Nephron (organoid): ENCODE results near the gene DGKI.
"Not testable (repeated sequence)": the region's sequence is repeated elsewhere in the genome, so short reads cannot be mapped to it uniquely, and the experiment has no call there.

Experiments
- H3K27ac Mint-ChIP-seq, 3 experiments: 2 replicates each; pipeline ENCODE4 v1.8.0; 2020; ENCODE audit warnings: mixed read lengths in 3 of 3, mild to moderate bottlenecking in 2 of 3, moderate library complexity in 1 of 3
- H3K27me3 Mint-ChIP-seq: 2 replicates; pipeline ENCODE4 v1.8.0; 2021; ENCODE audit warnings: low read depth, mild to moderate bottlenecking, moderate library complexity, mixed read lengths
- H3K36me3 Mint-ChIP-seq: 2 replicates; pipeline ENCODE4 v1.8.0; 2020; ENCODE audit warnings: low read depth, mixed read lengths
- H3K4me1 Mint-ChIP-seq: 2 replicates; pipeline ENCODE4 v1.8.0; 2020; ENCODE audit warnings: mixed read lengths
- H3K4me3 Mint-ChIP-seq, 3 experiments: 2 replicates each; pipeline ENCODE4 v1.8.0; 2020; ENCODE audit warnings: mild to moderate bottlenecking in 3 of 3, mixed read lengths in 3 of 3, moderate library complexity in 2 of 3
- H3K9me3 Mint-ChIP-seq: 2 replicates; pipeline ENCODE4 v1.8.0; 2020; ENCODE audit warnings: mixed read lengths
- TF ChIP-seq, protein P1 (sequence below), 3 experiments: fragments of 200-600 bp; sonication (generic); IDR thresholded peaks; one replicate each; pipeline ENCODE4 v1.5.0; 2021; ENCODE audit warnings: antibody characterized with exemption in 3 of 3; ENCODE audit not compliant: unreplicated experiment in 3 of 3

Gene DGKI

DNA sequence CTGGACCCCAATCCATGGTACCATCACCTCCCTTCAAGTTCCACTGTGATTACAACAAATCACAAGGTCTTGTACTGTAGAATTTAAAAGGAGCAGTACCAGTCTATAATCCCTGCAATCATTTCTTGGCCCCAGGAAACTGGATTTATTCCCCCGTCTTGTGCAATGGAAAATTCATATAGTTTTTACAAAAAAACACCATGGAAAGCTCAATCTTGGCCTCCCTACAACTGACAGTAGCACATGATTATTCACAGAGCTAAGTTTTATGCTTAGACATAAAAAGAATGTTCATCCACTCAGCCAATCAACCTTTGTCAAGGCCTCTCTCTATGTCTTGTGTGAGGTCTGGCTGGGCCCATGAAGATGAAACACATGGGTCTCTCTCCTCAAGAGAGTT lies 10.2 kb downstream of the DGKI start:
- peaks cover 9% of the 10 kb centered on the region for H3K4me1 Mint-ChIP-seq
- peaks cover 4% of the 10 kb centered on the region for H3K36me3 Mint-ChIP-seq
- no peak overlapping the region for H3K4me3 Mint-ChIP-seq
- H3K9me3 Mint-ChIP-seq, result peaks cover 14% of the 10 kb centered on the region
- TF ChIP-seq, protein P1, sequence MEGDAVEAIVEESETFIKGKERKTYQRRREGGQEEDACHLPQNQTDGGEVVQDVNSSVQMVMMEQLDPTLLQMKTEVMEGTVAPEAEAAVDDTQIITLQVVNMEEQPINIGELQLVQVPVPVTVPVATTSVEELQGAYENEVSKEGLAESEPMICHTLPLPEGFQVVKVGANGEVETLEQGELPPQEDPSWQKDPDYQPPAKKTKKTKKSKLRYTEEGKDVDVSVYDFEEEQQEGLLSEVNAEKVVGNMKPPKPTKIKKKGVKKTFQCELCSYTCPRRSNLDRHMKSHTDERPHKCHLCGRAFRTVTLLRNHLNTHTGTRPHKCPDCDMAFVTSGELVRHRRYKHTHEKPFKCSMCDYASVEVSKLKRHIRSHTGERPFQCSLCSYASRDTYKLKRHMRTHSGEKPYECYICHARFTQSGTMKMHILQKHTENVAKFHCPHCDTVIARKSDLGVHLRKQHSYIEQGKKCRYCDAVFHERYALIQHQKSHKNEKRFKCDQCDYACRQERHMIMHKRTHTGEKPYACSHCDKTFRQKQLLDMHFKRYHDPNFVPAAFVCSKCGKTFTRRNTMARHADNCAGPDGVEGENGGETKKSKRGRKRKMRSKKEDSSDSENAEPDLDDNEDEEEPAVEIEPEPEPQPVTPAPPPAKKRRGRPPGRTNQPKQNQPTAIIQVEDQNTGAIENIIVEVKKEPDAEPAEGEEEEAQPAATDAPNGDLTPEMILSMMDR (IDR thresholded peaks at IDR 0.05; ENCODE audit: unreplicated experiment in 3 of 3), result no peak
- no peak overlapping the region for H3K27ac Mint-ChIP-seq
- H3K27me3 Mint-ChIP-seq, result peaks cover 10% of the 10 kb centered on the region

DNA sequence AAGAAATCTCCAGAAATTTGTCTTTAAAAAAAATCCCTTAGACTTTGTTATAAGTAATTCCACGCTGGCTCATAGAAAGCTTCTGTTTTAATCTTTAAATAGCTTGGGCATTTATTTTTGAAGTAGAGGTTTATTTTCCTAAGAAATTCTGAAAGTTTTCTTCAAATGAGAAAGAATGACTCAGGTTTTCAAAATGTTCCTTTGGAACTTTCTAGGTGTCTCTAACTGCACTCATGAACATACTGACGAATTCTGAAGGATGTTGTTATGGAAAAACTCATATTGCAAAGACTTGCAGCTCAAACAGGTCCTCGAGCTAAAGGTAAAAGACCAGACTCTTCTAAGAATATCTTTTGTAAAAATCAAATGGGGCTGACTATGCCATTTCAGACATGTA lies 10.7 kb downstream of the DGKI start:
- TF ChIP-seq, protein P1 (IDR thresholded peaks at IDR 0.05; ENCODE audit: unreplicated experiment in 3 of 3), result no peak
- Mint-ChIP-seq H3K4me3 (no peak overlapping the region), H3K4me1 (peaks cover 9% of the 10 kb centered on the region), H3K9me3 (peaks cover 17% of the 10 kb centered on the region), H3K36me3 (peaks cover 4% of the 10 kb centered on the region), H3K27ac (no peak overlapping the region), H3K27me3 (peaks cover 7% of the 10 kb centered on the region)

DNA sequence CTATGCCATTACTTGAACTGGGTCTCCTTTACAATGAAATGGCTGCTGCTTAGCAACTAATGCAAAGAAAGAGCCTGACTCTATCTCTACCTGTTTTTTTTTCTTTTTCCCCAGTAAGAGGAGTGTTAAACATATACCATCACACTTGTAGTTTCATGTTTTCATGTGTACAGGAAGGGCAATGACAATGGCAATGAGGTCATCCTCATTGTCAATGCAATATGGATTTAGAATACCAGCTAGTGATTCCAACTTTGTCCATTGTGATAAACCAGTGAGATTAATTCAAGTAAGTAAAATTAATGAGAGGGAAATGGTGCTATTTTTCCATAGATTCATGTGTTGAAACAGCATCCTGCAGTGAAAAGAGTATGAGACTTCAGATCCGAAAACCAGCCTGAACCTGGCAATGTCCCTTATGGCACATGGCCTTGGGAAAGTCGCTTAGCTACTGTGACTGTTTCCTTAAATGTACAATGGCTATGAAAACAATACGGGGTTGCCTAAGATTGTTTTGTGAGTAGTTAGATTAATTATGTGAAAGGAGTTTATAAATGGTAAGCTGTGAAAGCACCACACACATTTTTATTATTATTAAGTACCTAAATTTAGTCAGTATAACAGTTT lies 11.2 kb downstream of the DGKI start:
- peaks cover 9% of the 10 kb centered on the region for H3K4me1 Mint-ChIP-seq

DNA sequence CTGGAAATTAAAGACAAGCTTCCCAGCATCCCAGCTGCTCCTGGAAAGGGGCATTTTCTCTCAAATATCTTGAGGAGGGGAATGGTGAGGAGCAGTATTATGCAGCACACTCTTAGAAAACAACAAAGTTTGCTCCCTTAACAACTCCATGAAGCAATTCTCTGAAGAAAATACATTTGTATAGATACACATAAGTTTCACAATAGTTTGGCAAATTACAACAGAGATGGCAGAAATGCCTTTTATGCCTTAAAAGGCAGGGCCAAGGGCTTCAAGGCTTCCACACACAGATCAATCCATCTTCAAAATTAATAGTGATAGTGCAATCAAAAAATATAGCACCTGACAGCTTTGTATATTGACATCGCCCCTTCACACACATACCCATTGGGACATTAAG lies 12.2 kb downstream of the DGKI start:
- TF ChIP-seq, protein P1 (IDR thresholded peaks at IDR 0.05; ENCODE audit: unreplicated experiment in 3 of 3), result no peak
- no peak overlapping the region for H3K4me3 Mint-ChIP-seq
- peaks cover 4% of the 10 kb centered on the region for H3K36me3 Mint-ChIP-seq
- H3K27me3 Mint-ChIP-seq, result no peaks in the 10 kb centered on the region
- H3K4me1 Mint-ChIP-seq, result peaks cover 8% of the 10 kb centered on the region
- peaks cover 25% of the 10 kb centered on the region for H3K9me3 Mint-ChIP-seq
- H3K27ac Mint-ChIP-seq, result no peak overlapping the region

More for the DNA sequence above, 11.2 kb downstream of the DGKI start:
- Mint-ChIP-seq H3K27me3 (peaks cover 6% of the 10 kb centered on the region), H3K4me3 (no peak overlapping the region), H3K27ac (no peak overlapping the region), H3K36me3 (peaks cover 4% of the 10 kb centered on the region), H3K9me3 (peaks cover 22% of the 10 kb centered on the region)
- TF ChIP-seq, protein P1 (IDR thresholded peaks at IDR 0.05; ENCODE audit: unreplicated experiment in 3 of 3), result no peak

DNA sequence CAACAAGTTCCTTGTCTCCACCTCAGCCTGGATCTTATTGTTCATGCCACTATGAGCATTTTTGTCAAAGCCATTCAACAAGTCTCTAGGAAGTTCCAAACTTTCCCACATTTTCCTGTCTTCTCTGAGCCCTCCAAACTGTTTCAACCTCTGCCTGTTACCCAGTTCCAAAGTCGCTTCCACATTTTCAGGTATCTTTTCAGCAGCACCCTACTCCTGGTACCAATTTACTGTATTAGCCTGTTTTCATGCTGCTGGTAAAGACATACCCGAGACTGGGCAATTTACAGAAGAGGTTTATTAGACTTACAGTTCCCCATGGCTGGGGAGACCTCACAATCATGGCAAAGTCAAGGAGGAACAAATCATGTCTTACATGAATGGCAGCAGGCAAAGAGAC lies 13.8 kb downstream of the DGKI start:
- not testable (repeated sequence) for H3K4me3 Mint-ChIP-seq, H3K27ac Mint-ChIP-seq, H3K36me3 Mint-ChIP-seq, H3K27me3 Mint-ChIP-seq
- H3K4me1 Mint-ChIP-seq, result peaks cover 16% of the 10 kb centered on the region
- H3K9me3 Mint-ChIP-seq, result peaks cover 25% of the 10 kb centered on the region

DNA sequence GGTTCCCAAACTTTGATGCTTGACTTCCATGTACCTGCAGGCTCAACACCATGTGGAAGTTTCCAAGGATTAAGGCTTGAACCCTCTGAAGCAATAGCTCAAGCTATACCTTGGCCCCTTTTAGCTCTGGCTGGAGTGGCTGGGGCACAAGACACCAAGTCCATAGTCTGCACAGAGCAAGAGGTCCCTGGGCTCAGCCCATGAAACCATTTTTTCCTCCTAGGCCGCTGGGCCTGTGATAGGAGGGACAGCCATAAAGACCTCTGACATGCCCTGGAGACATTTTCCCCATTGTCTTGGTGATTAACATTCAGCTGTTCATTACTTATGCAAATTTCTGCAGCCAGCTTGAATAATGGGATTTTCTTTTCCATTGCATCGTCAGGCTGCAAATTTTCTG lies 14.4 kb downstream of the DGKI start:
- peaks cover 16% of the 10 kb centered on the region for H3K4me1 Mint-ChIP-seq
- peaks cover 4% of the 10 kb centered on the region for H3K36me3 Mint-ChIP-seq
- TF ChIP-seq, protein P1 (IDR thresholded peaks at IDR 0.05; ENCODE audit: unreplicated experiment in 3 of 3), result no peak
- H3K4me3 Mint-ChIP-seq, result no peak overlapping the region
- H3K27ac Mint-ChIP-seq, result no peak overlapping the region
- peaks cover 25% of the 10 kb centered on the region for H3K9me3 Mint-ChIP-seq
- no peaks in the 10 kb centered on the region for H3K27me3 Mint-ChIP-seq

DNA sequence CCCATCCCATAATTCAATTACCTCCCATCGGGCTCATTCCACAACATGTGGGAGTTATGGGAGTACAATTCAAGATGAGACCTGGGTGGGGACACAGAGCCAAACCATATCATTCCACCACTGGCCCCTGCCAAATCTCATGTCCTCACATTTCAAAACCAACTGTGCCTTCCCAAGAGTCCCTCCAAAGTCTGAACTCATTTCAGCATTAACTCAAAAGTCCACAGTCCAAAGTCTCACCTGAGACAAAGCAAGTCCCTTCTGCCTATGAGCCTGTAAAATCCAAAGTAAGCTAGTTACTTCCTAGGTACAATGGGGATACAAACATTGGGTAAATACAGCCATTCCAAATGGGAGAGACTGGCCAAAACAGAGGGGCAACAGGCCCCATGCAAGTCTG lies 15.2 kb downstream of the DGKI start:
- Mint-ChIP-seq H3K4me1 (peaks cover 16% of the 10 kb centered on the region), H3K9me3 (peaks cover 25% of the 10 kb centered on the region)
- not testable (repeated sequence) for H3K27ac Mint-ChIP-seq, H3K27me3 Mint-ChIP-seq, H3K36me3 Mint-ChIP-seq, H3K4me3 Mint-ChIP-seq
